ENCODE results near the gene LEF1. TPM values are rescaled to one million over a fixed set of nuclear protein-coding genes. Genes with fewer than 3 reads are reported as not detected.

LEF1 gene
- total and polyA plus RNA-seq, 9 of the 15 experiments (the other 6 are each of a cell fraction or from before 2014, with no cell fraction given) = 15.1 to 81.1 (median 29.7) TPM

GRCh38 chr4:108115168-108115526 lies 53.6 kb downstream of the LEF1 start:
- Histone ChIP-seq H3K27me3 (ENCODE audit: control insufficient read depth in 2 of 2, insufficient read depth in 2 of 2, low read length in 2 of 2) (no peaks in the 10 kb centered on the region), H3K4me3 (no peak overlapping the region), H3K27ac (ENCODE audit: extremely low read depth, low read depth, low read length) (peak overlapping the region; percentile 82), H3K4me1 (replicated peaks in 1 of 2; ENCODE audit: control insufficient read depth in 2 of 2, insufficient read depth in 2 of 2, low read length in 2 of 2) (peaks cover 23 to 70% of the 10 kb centered on the region in 2 experiments), H3K79me2 (ENCODE audit: control insufficient read depth, insufficient read depth, low read length) (peaks cover 29% of the 10 kb centered on the region; the same call in 1 of the 3 replicates), H3K9me1 (ENCODE audit: control insufficient read depth, insufficient read depth, low read length) (no peaks in the 10 kb centered on the region), H3K9me3 (replicated peaks; ENCODE audit: control insufficient read depth, insufficient read depth, low read depth, low read length) (no peaks in the 10 kb centered on the region), H3K9ac (ENCODE audit: insufficient read depth in 1 of 2, low read depth in 2 of 2, low read length in 2 of 2) (peak overlapping the region in 1 of 2 experiments; percentile 43; a peak in 2 of 4 replicates), H4K20me1 (replicated peaks; ENCODE audit: control insufficient read depth, insufficient read depth, low read length) (no peaks in the 10 kb centered on the region), H2AFZ (ENCODE audit: low read depth, low read length) (no peak overlapping the region), H3K36me3 (ENCODE audit: control insufficient read depth, insufficient read depth, low read length) (no peaks in the 10 kb centered on the region), H3K4me2 (ENCODE audit: insufficient read depth, low read length) (peak overlapping the region; percentile 86; the same call in 1 of the 2 replicates)
- no TSS peak for BruUV-seq (replicated peaks)
- ChIA-PET POLR2A (interaction anchor here (0.9 to 1.3 kb wide), 2 partner anchors 10 to 16 kb away, joined by 3 read pairs; no protein-coding TSS in a partner anchor), CTCF (ENCODE audit: low intra/inter-chr PET ratio) (no interaction called here)
- DNase-seq (ENCODE audit: extremely low read depth in 1 of 4, low spot score in 3 of 4) (no peak), FAIRE-seq (no peak), ATAC-seq (peak; percentile 36)
- intact Hi-C loops (cut with micrococcal nuclease) = loop anchor here (2.0 kb wide), 1 partner anchor 52 kb away; no protein-coding TSS in a partner anchor
- WGBS (ENCODE audit: insufficient coverage, low coverage, missing lambda C conversion rate) = 21% methylated on average over 2 of the region's 2 CpGs
- in situ Hi-C loops (cut with MboI) = no loop called here
- TF ChIP-seq EP400 (IDR thresholded peaks at IDR 0.05) (0 out of 2 replicates have a peak, but pooled peaks have one; percentile 1), VEZF1 (CRISPR knock-in tag; IDR thresholded peaks at IDR 0.05) (0 out of 2 replicates have a peak, but pooled peaks have one; percentile 24), NR2C1 (IDR thresholded peaks at IDR 0.05) (0 out of 2 replicates have a peak, but pooled peaks have one; percentile 8), NR2C1 (tag; IDR thresholded peaks at IDR 0.05) (no peak), FOSL1 (tag; conservative IDR thresholded peaks at IDR 0.05) (no peak), SAFB (IDR thresholded peaks at IDR 0.05; ENCODE audit: borderline replicate concordance, low read depth, low read length) (no peak), POLR3A (IDR thresholded peaks at IDR 0.05; ENCODE audit: borderline replicate concordance, extremely low read depth, insufficient read depth, insufficient read length) (no peak), HINFP (tag; conservative IDR thresholded peaks at IDR 0.05; ENCODE audit: low read depth) (no peak)
- TF ChIP-seq, protein P1, sequence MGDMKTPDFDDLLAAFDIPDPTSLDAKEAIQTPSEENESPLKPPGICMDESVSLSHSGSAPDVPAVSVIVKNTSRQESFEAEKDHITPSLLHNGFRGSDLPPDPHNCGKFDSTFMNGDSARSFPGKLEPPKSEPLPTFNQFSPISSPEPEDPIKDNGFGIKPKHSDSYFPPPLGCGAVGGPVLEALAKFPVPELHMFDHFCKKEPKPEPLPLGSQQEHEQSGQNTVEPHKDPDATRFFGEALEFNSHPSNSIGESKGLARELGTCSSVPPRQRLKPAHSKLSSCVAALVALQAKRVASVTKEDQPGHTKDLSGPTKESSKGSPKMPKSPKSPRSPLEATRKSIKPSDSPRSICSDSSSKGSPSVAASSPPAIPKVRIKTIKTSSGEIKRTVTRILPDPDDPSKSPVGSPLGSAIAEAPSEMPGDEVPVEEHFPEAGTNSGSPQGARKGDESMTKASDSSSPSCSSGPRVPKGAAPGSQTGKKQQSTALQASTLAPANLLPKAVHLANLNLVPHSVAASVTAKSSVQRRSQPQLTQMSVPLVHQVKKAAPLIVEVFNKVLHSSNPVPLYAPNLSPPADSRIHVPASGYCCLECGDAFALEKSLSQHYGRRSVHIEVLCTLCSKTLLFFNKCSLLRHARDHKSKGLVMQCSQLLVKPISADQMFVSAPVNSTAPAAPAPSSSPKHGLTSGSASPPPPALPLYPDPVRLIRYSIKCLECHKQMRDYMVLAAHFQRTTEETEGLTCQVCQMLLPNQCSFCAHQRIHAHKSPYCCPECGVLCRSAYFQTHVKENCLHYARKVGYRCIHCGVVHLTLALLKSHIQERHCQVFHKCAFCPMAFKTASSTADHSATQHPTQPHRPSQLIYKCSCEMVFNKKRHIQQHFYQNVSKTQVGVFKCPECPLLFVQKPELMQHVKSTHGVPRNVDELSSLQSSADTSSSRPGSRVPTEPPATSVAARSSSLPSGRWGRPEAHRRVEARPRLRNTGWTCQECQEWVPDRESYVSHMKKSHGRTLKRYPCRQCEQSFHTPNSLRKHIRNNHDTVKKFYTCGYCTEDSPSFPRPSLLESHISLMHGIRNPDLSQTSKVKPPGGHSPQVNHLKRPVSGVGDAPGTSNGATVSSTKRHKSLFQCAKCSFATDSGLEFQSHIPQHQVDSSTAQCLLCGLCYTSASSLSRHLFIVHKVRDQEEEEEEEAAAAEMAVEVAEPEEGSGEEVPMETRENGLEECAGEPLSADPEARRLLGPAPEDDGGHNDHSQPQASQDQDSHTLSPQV (IDR thresholded peaks at IDR 0.05) = peak; percentile 56; the same call in 1 of the 2 replicates

All from K562 (cell line).